Left lung (tissue), 10 donors: Measurements from ENCODE around the gene DZIP1. TPM values are rescaled to one million over a fixed set of nuclear protein-coding genes. Genes with fewer than 3 reads are reported as not detected.

Experiments
- ATAC-seq: fragments of 200-7000 bp; cut with Tn5 transposase; one replicate; pipeline ENCODE4 v1.9.1; 2020; ENCODE audit warnings: moderate library complexity
- DNase-seq, 4 donors: peaks; one replicate each; pipeline ENCODE4 v3.0.0-alpha.2; 2013 to 2020
- H3K27ac ChIP-seq, 2 donors: fragments of 200-600 bp; sonication (generic) in 1 of 2; one replicate each; pipeline versions ENCODE4 v1.5.0 to v1.8.0; 2020 to 2021
- H3K27me3 ChIP-seq, 2 donors: fragments of 200-600 bp; sonication (generic) in 1 of 2; one replicate each; pipeline versions ENCODE4 v1.5.0 to v1.8.0; 2020 to 2021
- H3K36me3 ChIP-seq, 2 donors: fragments of 200-600 bp; sonication (generic) in 1 of 2; one replicate each; pipeline versions ENCODE4 v1.5.0 to v1.8.0; 2020 to 2021
- H3K4me1 ChIP-seq, 2 donors: fragments of 200-600 bp; one replicate each; pipeline ENCODE4 v1.8.0; 2021
- H3K4me3 ChIP-seq, 2 donors: fragments of 200-600 bp; sonication (generic) in 1 of 2; one replicate each; pipeline versions ENCODE4 v1.5.0 to v1.8.0; 2020 to 2021; ENCODE audit warnings: mild to moderate bottlenecking in 1 of 2
- H3K9me3 ChIP-seq, 2 donors: fragments of 200-600 bp; sonication (generic) in 1 of 2; one replicate each; pipeline versions ENCODE4 v1.5.0 to v1.8.0; 2020 to 2021
- CTCF ChIP-seq, 2 donors: fragments of 200-600 bp; sonication (generic) in 1 of 2; IDR thresholded peaks; one replicate each; pipeline versions ENCODE4 v1.5.0 to v1.8.0; 2021; ENCODE audit warnings: antibody characterized with exemption in 2 of 2
- intact Hi-C, 2 donors: fragments of 100-400 bp; cut with DNase I; formaldehyde crosslinking; loops; one replicate each; pipeline versions ENCODE4 v1.11.2 to v1.14.2; 2022
- polyA plus RNA-seq, 6 donors: library from polyadenylated mRNA; unstranded; fragments of 120-200 nt; gene quantifications; one replicate each; pipeline ENCODE4 v1.2.1, GENCODE V29; 2013; ENCODE audit not compliant: insufficient read length in 6 of 6
- total RNA-seq, 2 donors: library from RNA; stranded (reverse); fragmentation: NEBNext Ultra II Directional; extraction: Animal tissue kit (Norgen Biotek cat#: 25700); gene quantifications; one replicate each; pipeline ENCODE4 v1.2.1, GENCODE V29; 2021
- donor health status: DM: no; HTN: yes; CAD: no.
- donor health status: DM: no; HTN: no; CAD: no.

DZIP1 gene
- total and polyA plus RNA-seq, 8 donors, result 8.2 to 52.1 (median 48.6) TPM

- Histone ChIP-seq H3K27me3 (no peaks in the 10 kb centered on the region), H3K4me3 (no peak overlapping the region), H3K36me3 (no peaks in the 10 kb centered on the region), H3K4me1 (peaks cover 0 to 12% of the 10 kb centered on the region in 2 donors), H3K27ac (no peak overlapping the region), H3K9me3 (no peaks in the 10 kb centered on the region)
- intact Hi-C loops, result loop anchor here in 1 of 2 donors (10.0 kb wide), 1 partner anchor 308 kb away; no protein-coding TSS in a partner anchor
- DNase-seq (peak in 1 of 4 donors; percentile 56), ATAC-seq (peak; percentile 23)
- peak in 1 of 2 donors; percentile 22 for TF ChIP-seq CTCF (IDR thresholded peaks at IDR 0.05)
Observed at GRCh38 chr13:95536632-95537241, 107.8 kb downstream of the DZIP1 start.

- no peak for TF ChIP-seq CTCF (IDR thresholded peaks at IDR 0.05)
- peak; percentile 88 for ATAC-seq
- Histone ChIP-seq H3K27ac (no peak overlapping the region), H3K36me3 (no peaks in the 10 kb centered on the region), H3K9me3 (no peaks in the 10 kb centered on the region), H3K4me3 (no peak overlapping the region), H3K27me3 (no peaks in the 10 kb centered on the region), H3K4me1 (no peaks in the 10 kb centered on the region)
- peak in 1 of 4 donors; percentile 36 for DNase-seq
- intact Hi-C loops, result loop anchor here in 1 of 2 donors (10.0 kb wide), 1 partner anchor 310 kb away; no protein-coding TSS in a partner anchor
Observed at GRCh38 chr13:95535243-95535642, 109.3 kb downstream of the DZIP1 start.

GRCh38 chr13:95533545-95534160 lies 110.9 kb downstream of the DZIP1 start:
- Histone ChIP-seq H3K4me1 (no peaks in the 10 kb centered on the region), H3K36me3 (no peaks in the 10 kb centered on the region), H3K27ac (no peak overlapping the region), H3K27me3 (no peaks in the 10 kb centered on the region), H3K4me3 (no peak overlapping the region), H3K9me3 (no peaks in the 10 kb centered on the region)
- intact Hi-C loops, result loop anchor here in 1 of 2 donors (10.0 kb wide), 1 partner anchor 311 kb away; no protein-coding TSS in a partner anchor
- TF ChIP-seq CTCF (IDR thresholded peaks at IDR 0.05), result no peak
- no peak for ATAC-seq
- DNase-seq, result no peak

GRCh38 chr13:95530178-95530577 lies 114.3 kb downstream of the DZIP1 start:
- no peak overlapping the region for H3K4me3 ChIP-seq
- no peaks in the 10 kb centered on the region for H3K4me1 ChIP-seq
- no peaks in the 10 kb centered on the region for H3K9me3 ChIP-seq
- intact Hi-C loops, result loop anchor here in 1 of 2 donors (10.0 kb wide), 1 partner anchor 315 kb away; no protein-coding TSS in a partner anchor
- no peak for TF ChIP-seq CTCF (IDR thresholded peaks at IDR 0.05)
- H3K27me3 ChIP-seq, result no peaks in the 10 kb centered on the region
- no peaks in the 10 kb centered on the region for H3K36me3 ChIP-seq
- DNase-seq, result peak in 2 of 4 donors; percentile 36 to 65
- no peak overlapping the region for H3K27ac ChIP-seq
- ATAC-seq, result peak; percentile 89

Other genes with a start within 250 kb of the DZIP1 start
- 1 to 10 TPM; 1.3 to 1.9 TPM for gene CLDN10, start 92.0 kb downstream of the DZIP1 start, total RNA-seq
- 1 to 10 TPM; 2.0 to 4.7 (median 2.9) TPM for gene CLDN10, start 92.0 kb downstream of the DZIP1 start, polyA plus RNA-seq
- 10 to 100 TPM; 61.2 to 87.8 TPM for gene DNAJC3, start 32.4 kb upstream of the DZIP1 start, total RNA-seq
- 10 to 100 TPM; 26.1 to 40.0 (median 31.8) TPM for gene DNAJC3, start 32.4 kb upstream of the DZIP1 start, polyA plus RNA-seq